AG04449 (cell line): Measurements from ENCODE around the gene COPA.
A peak's percentile ranks its signal among the peaks of the same experiment; 100 is the strongest.

ENCODE experiments used
- CTCF ChIA-PET: fragments of 350-600 bp; formaldehyde crosslinking; extraction: SDS; loops from one replicate; lab custom pipeline; 2021; ENCODE audit warnings: antibody characterized with exemption; lab: Yijun Ruan, JAX
- POLR2A ChIA-PET: fragments of 400-600, 350-600 bp; formaldehyde crosslinking; extraction: SDS; loops from one replicate; lab custom pipeline; 2020; ENCODE audit warnings: antibody characterized with exemption, inconsistent platforms; lab: Yijun Ruan, JAX
- DNase-seq: peaks from one replicate; pipeline ENCODE4 v3.0.0-alpha.2; 2010; ENCODE audit warnings: low read depth, low spot score
- H3K4me3 ChIP-seq: 2 replicates; pipeline ENCODE4 v1.5.1; 2011; ENCODE audit warnings: low read depth, mild to moderate bottlenecking, control low read depth, low read length
- CTCF ChIP-seq: IDR thresholded peaks from one replicate; pipeline ENCODE4 v1.5.1; 2011; ENCODE audit warnings: mild to moderate bottlenecking, moderate library complexity, low read length, control low read depth, inconsistent platforms; ENCODE audit not compliant: insufficient read depth; ENCODE audit errors: missing control alignments

COPA gene

DNA sequence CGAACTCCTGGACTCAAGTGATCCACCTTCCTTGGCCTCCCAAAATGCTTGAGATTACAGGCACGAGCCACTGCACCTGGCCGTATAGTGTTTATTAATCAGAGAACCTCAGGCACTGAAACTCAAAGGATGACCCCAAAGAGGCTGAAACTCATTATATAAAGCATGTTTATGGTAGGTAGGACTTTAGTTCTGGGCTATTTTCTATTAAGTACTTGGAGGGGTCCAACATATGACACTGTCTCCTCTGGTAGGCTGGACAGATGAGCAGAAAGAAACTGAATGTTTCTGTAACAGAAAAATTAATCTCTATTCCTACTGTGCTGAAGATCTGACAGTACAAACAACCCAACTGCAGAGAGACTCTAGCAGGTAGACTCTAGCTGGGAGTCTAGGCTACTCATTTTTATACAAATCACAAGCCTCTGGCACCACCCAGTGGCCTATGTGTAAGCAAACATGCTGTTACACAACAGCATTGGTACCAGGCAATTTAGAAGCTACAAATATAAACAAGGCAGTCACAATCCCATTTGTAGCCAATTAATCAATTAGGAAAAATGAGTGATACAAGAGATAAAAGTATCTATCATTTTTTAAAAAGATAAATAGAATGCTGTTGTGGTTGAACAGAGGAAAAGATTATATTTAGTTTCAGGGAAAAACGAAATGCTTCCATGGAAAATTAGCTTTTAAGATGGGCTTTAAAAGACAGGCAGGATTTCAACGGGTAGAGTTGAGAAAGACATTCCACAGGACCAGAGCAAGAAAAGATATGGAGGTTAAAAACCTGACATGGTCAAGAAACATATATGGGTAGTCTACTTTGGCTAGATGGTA, 91.1 kb downstream of the COPA start:
- no peak overlapping the region for H3K4me3 ChIP-seq
- no peak for DNase-seq
- POLR2A ChIA-PET = interaction anchor here (1.2 kb wide), 1 partner anchor 12 kb away, joined by 4 read pairs; no protein-coding TSS in a partner anchor
- CTCF ChIA-PET = interaction anchor here (0.6 to 12.6 kb wide), 54 partner anchors 9 to 221 kb away, joined by 3 to 171 read pairs (median 6); partner anchors contain the start of genes CASQ1, DCAF8, IGSF8 and KCNJ9
- TF ChIP-seq CTCF = peak; percentile 54

DNA sequence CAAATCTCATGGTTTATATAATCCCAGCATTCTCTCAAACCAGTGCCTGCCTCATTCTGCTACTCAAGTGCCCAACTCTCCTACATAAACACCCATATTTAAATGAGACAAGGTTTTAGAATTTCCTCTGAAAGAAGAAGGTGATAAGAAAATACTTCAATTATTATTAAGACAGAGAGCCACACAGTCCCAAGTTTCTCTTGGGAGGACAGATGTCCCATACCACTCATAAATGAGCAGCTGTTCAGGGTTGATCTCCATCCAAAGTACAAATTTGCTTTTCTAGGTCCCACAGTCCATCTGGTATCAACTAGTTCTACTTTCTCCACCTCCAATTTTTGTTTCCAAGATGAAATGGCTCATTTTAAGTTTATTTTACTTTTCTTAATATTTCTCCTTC, 92.0 kb downstream of the COPA start:
- TF ChIP-seq CTCF = no peak
- H3K4me3 ChIP-seq = no peak overlapping the region
- ChIA-PET POLR2A (no interaction called here), CTCF (interaction anchor here (0.6 to 12.6 kb wide), 27 partner anchors 10 to 220 kb away, joined by 3 to 171 read pairs (median 14); partner anchors contain the start of genes CASQ1, DCAF8, IGSF8 and KCNJ9)
- DNase-seq = no peak

- DNase-seq = no peak
- no peak for TF ChIP-seq CTCF
- H3K4me3 ChIP-seq = no peak overlapping the region
- ChIA-PET POLR2A (no interaction called here), CTCF (interaction anchor here (1.1 to 12.6 kb wide), 7 partner anchors 11 to 168 kb away, joined by 3 to 147 read pairs (median 7); partner anchors contain the start of genes CASQ1, KCNJ9 and PEX19)
Measured at GRCh38 chr1:160247053-160247452, 96.0 kb downstream of the COPA start.

DNA sequence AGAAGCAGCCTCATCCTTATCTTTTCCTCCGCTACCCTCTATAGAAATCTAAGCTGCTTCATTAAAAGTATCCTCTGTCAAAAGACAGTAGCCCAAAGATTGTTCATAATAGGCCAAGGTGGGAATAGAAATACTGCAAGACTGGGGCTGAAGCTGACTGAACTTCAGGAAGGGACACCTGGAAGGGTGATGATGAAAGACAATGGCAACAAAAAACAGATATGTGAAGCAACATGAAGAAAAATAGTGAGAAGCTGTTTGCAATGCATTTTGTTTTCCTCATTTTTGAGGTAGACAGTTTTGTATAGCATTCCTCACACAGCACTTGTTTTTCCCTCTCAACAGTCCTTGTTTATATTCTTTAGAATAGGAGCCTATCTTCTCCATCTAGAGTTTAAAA, 97.6 kb downstream of the COPA start:
- POLR2A ChIA-PET = no interaction called here
- CTCF ChIA-PET = interaction anchor here (1.0 to 12.6 kb wide), 9 partner anchors 6 to 187 kb away, joined by 3 to 147 read pairs (median 8); partner anchors contain the start of genes KCNJ9 and PEX19

DNA sequence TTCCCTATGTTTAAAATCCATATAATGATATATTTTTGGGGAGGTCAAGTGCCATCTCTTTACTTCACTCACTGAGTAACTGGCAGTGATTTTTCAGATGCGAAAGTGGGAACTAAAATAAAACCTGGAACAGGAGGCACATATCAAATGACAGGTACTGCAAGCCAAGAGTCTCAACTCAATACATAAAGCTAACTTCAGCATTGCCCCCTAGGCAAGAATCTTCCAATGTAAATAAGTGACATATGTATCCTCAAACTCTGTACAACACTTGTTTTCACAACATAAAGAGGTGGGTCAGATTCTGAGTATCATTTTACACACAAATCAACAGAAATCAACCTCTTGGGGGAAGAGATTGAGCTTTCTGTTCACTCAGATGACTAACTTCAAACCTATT, 98.8 kb downstream of the COPA start:
- no peak for DNase-seq
- CTCF ChIA-PET = interaction anchor here (0.6 to 7.7 kb wide), 11 partner anchors 7 to 186 kb away, joined by 3 to 98 read pairs (median 6); no protein-coding TSS in a partner anchor
- TF ChIP-seq CTCF = no peak
- no peak overlapping the region for H3K4me3 ChIP-seq
- POLR2A ChIA-PET = interaction anchor here (0.6 kb wide), 1 partner anchor 18 kb away, joined by 4 read pairs; no protein-coding TSS in a partner anchor

More for the DNA sequence above, 97.6 kb downstream of the COPA start:
- DNase-seq = no peak
- TF ChIP-seq CTCF = no peak
- no peak overlapping the region for H3K4me3 ChIP-seq

- no peak for TF ChIP-seq CTCF
- DNase-seq = no peak
- ChIA-PET CTCF (interaction anchor here (0.6 to 7.7 kb wide), 10 partner anchors 7 to 142 kb away, joined by 3 to 98 read pairs (median 8); no protein-coding TSS in a partner anchor), POLR2A (interaction anchor here (0.6 kb wide), 1 partner anchor 17 kb away, joined by 4 read pairs; no protein-coding TSS in a partner anchor)
- no peak overlapping the region for H3K4me3 ChIP-seq
Measured at GRCh38 chr1:160243767-160244166, 99.3 kb downstream of the COPA start.
